Stimulated activated CD4-positive, alpha-beta T cell treated with anti-CD3 and anti-CD28 coated beads, TNF-alpha, amount 100 ng/mL, for 48 hours (primary cell): ENCODE measurements around the gene LRRC7.
"Not testable (repeated sequence)": the region's sequence is repeated elsewhere in the genome, so short reads cannot be mapped to it uniquely, and the experiment has no call there.

Source experiments
- DNase-seq, 3 donors: peaks; one replicate each; pipeline ENCODE4 v3.0.0-alpha.2; 2020; ENCODE audit warnings: low read depth in 3 of 3

The LRRC7 gene

DNA sequence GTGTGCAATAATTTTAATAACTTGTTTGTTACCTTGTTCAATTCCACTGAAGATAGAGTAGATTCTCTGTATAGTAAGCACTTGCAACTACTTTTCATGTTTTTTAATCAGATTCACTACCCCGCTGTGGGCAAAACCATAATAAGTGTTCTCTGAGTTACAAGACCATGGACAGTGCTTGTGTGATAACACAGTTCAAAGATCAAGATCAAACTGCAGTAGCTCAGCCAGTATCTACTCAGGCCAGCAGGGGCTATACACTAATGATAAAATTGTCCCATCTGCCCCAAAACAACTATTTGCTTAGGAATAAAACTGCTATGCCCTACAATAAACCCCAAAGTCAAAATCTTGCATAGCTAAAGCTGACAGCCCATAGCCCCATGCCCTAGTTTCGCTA is 129.6 kb downstream of the LRRC7 start:
- DNase-seq: no peak

- no peak for DNase-seq
Measured at GRCh38 chr1:69700770-69701169, 133.0 kb downstream of the LRRC7 start.

DNA sequence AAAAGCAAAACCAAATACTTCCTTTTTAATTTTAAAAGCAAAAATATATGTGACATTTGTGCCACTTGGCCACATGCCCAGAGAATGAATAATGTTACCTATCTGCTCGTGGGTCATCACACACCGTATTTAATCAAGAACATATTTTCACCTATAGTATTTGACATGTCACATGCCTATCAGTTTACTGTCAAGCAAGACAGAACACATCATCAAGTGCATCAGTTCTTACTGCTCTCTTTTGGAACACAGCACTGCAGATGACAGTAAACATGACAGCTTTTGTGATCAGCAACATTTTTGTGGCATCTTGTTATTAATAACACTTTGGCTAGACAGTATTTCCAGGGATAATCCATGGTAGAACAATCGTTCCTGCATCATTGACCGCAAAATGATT is 134.4 kb downstream of the LRRC7 start:
- DNase-seq: no peak

DNA sequence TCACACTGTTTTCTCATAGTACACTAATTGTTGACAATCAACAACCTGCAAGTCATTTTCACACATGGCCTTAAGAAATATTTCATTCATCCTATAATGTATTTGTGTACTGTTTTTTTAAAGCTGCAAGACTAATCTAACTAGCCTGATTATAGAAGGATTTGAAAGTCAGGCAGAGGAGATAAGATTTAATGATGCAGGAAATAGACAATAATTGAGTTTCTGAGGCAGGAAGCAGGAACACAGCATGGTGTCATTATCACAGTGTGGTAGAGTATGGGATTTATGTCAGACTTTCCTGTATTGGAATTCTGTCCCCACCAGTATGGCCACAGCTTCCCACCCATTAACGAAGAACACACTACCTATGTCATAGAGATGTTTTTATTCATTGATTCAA is 138.8 kb downstream of the LRRC7 start:
- DNase-seq: no peak

- no peak for DNase-seq
Measured at GRCh38 chr1:69707103-69707502, 139.4 kb downstream of the LRRC7 start.

DNA sequence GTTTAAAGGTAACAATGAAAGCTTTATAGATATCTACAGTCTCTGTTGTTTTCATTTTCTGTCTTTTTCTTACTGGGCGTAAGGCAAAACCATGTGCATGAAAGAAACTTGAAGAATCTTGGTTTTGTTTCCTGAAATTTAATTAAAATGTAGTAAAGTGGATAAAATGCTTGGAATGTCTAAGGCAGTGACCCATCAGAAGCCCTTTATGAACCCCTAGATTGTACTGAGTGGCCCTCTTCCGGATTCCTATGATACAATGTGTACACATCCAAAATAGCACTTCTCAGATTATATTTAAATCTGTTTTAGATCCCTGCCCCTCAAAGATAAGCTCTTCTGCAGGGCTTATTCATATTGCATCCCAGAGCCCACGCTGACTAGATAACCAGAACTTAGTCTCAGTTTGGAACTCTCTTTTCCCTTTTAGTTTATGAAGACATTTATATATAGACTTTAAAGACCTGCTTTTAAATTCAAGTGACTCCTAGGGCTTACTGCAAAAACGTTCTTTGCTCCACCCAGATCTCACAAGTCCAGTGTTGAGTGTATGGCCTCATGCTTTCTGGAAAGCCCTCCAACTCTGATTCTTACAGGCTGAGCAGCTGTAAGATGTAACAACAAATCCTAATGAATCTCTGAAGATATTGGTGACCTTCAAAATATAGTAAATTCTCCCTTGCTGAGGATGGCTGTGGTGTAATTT is 142.9 kb downstream of the LRRC7 start:
- DNase-seq: no peak

GRCh38 chr1:69711190-69711930 is 143.6 kb downstream of the LRRC7 start:
- no peak for DNase-seq

GRCh38 chr1:69717834-69718233 is 150.1 kb downstream of the LRRC7 start:
- not testable (repeated sequence) for DNase-seq

DNA sequence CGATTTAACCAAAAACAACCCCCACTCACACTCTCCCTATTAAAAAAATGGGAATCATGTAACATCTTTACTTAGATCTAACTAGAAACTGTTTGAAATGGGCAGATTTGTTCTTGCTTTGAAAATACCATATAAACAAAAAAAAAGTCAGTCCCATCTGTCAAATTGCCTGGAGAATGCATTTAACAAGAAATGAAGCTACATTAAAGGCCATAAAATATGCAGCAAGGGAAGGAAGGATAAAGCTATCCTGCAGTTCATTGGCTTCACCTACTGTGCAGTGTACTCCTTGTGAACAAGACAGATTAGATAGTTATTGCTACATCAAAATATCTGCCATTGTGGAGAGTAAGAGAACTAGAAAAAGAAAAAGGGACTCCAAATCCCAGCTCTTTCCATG is 160.5 kb downstream of the LRRC7 start:
- no peak for DNase-seq

DNA sequence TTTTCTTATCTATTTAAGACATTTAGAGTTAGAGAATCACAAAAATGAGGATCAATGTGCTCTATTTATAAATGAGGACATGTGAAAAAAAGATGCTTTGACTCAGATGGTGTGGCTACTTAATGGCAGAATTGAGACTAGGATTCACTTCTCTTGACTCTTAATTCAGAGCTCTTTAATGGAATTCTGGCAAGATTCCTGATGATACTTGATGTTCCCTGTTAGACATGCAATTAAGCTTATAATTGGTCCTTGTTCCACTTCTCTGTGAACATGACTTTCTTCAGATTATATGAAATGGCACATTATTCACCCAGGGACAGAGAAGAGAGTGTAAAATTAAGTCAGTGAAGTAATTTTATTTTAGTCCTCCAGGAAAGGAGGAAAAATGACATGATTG is 165.3 kb downstream of the LRRC7 start:
- DNase-seq: no peak

- DNase-seq: no peak
Measured at GRCh38 chr1:69737527-69738185, 169.9 kb downstream of the LRRC7 start.

GRCh38 chr1:69738458-69739250 is 170.9 kb downstream of the LRRC7 start:
- no peak for DNase-seq

GRCh38 chr1:69739251-69739605 is 171.5 kb downstream of the LRRC7 start:
- no peak for DNase-seq

GRCh38 chr1:69743146-69743545 is 175.4 kb downstream of the LRRC7 start:
- no peak for DNase-seq

DNA sequence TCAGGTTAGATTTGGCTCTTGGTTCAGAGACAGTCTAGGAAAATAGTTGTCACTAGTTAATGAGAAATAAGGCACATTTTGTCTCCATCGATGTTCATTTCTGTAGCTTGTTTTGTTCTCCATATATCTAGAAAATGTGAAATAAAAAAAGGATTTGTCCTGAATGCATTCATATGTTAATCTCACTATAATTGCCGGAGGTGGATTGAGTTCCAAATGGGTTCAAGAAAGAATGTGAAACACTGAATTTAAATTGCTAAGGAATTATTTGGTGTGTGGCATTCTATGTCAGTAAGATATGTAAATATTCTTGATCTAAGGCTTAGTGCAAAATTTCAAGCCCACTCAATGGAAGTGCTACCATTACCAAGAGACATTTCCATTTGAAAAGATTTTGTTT is 176.7 kb downstream of the LRRC7 start:
- no peak for DNase-seq

- DNase-seq: no peak
Measured at GRCh38 chr1:69747207-69747606, 179.5 kb downstream of the LRRC7 start.

- DNase-seq: no peak
Measured at GRCh38 chr1:69750638-69751037, 182.9 kb downstream of the LRRC7 start.

- DNase-seq: no peak
Measured at GRCh38 chr1:69752831-69753230, 185.1 kb downstream of the LRRC7 start.

- DNase-seq: no peak
Measured at GRCh38 chr1:69754521-69754920, 186.8 kb downstream of the LRRC7 start.

GRCh38 chr1:69755647-69756046 is 187.9 kb downstream of the LRRC7 start:
- DNase-seq: no peak

GRCh38 chr1:69765951-69766350 is 198.2 kb downstream of the LRRC7 start:
- DNase-seq: no peak
